Measurements from ENCODE around the gene NDUFA8. TPM values are rescaled to one million over a fixed set of nuclear protein-coding genes. Genes with fewer than 3 reads are reported as not detected.

Gene NDUFA8
- total and polyA plus RNA-seq, 9 of the 15 experiments (the other 6 are each of a cell fraction or from before 2014, with no cell fraction given) = 105 to 212 (median 133) TPM

DNA sequence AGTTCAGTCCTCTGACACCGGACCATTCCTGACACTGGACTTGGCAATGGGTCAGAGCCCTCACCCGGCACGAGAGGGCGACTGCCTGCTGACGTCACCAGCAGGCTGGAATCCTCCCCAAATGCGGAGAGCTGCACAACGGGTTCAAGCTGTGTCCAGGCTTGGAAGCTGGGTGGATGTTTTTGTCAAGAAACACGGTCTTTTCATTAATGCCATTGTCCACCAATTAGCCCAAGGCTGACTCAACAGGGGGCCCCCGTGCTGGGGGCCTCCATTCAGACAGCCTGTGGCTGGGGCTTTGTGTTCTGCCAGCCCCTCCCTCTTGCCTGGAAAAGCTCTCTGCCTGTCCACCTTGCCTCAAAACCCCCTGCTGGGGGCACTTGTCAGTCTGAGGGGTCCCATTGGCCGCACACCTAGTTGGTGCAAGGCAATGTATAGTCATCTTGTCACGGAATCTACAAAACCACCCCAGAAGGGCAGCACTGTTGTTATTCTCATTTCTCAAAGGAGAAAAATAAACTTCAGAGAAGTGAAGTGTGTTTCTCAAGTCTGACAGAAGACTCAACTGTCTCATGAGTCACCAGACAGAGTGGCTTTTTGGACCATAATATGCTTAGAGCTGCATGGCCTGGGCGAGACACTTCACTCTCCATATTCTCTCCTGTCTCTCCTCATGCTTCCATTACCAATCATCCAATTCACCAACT is 24.6 kb downstream of the NDUFA8 start (continued):
- TF ChIP-seq MYNN (IDR thresholded peaks at IDR 0.05) (no peak), MYNN (CRISPR knock-in tag; IDR thresholded peaks at IDR 0.05) (no peak), JUNB (CRISPR knock-in tag; conservative IDR thresholded peaks at IDR 0.05) (no peak), ZNF398 (CRISPR knock-in tag; IDR thresholded peaks at IDR 0.05) (no peak), NFIC (IDR thresholded peaks at IDR 0.05) (no peak), BCL6 (CRISPR knock-in tag; IDR thresholded peaks at IDR 0.05) (no peak), JUN (IDR thresholded peaks at IDR 0.05; ENCODE audit: borderline replicate concordance, low read depth, low read length) (no peak), JUN (CRISPR knock-in tag; IDR thresholded peaks at IDR 0.05; ENCODE audit: borderline replicate concordance) (no peak), ZNF717 (CRISPR knock-in tag; IDR thresholded peaks at IDR 0.05) (no peak), PHF20 (IDR thresholded peaks at IDR 0.05; ENCODE audit: partially characterized antibody) (no peak), ATF3 (IDR thresholded peaks at IDR 0.05) (peak; percentile 61), ATF3 (CRISPR knock-in tag; conservative IDR thresholded peaks at IDR 0.05) (no peak), ZNF165 (CRISPR knock-in tag; IDR thresholded peaks at IDR 0.05; ENCODE audit: borderline replicate concordance) (no peak), KLF13 (tag; IDR thresholded peaks at IDR 0.05; ENCODE audit: borderline replicate concordance, low read depth) (no peak), ZC3H8 (IDR thresholded peaks at IDR 0.05) (no peak)
- TF ChIP-seq, protein P1, sequence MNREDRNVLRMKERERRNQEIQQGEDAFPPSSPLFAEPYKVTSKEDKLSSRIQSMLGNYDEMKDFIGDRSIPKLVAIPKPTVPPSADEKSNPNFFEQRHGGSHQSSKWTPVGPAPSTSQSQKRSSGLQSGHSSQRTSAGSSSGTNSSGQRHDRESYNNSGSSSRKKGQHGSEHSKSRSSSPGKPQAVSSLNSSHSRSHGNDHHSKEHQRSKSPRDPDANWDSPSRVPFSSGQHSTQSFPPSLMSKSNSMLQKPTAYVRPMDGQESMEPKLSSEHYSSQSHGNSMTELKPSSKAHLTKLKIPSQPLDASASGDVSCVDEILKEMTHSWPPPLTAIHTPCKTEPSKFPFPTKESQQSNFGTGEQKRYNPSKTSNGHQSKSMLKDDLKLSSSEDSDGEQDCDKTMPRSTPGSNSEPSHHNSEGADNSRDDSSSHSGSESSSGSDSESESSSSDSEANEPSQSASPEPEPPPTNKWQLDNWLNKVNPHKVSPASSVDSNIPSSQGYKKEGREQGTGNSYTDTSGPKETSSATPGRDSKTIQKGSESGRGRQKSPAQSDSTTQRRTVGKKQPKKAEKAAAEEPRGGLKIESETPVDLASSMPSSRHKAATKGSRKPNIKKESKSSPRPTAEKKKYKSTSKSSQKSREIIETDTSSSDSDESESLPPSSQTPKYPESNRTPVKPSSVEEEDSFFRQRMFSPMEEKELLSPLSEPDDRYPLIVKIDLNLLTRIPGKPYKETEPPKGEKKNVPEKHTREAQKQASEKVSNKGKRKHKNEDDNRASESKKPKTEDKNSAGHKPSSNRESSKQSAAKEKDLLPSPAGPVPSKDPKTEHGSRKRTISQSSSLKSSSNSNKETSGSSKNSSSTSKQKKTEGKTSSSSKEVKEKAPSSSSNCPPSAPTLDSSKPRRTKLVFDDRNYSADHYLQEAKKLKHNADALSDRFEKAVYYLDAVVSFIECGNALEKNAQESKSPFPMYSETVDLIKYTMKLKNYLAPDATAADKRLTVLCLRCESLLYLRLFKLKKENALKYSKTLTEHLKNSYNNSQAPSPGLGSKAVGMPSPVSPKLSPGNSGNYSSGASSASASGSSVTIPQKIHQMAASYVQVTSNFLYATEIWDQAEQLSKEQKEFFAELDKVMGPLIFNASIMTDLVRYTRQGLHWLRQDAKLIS (CRISPR knock-in tag; IDR thresholded peaks at IDR 0.05) = no peak
- TF ChIP-seq, protein P2, sequence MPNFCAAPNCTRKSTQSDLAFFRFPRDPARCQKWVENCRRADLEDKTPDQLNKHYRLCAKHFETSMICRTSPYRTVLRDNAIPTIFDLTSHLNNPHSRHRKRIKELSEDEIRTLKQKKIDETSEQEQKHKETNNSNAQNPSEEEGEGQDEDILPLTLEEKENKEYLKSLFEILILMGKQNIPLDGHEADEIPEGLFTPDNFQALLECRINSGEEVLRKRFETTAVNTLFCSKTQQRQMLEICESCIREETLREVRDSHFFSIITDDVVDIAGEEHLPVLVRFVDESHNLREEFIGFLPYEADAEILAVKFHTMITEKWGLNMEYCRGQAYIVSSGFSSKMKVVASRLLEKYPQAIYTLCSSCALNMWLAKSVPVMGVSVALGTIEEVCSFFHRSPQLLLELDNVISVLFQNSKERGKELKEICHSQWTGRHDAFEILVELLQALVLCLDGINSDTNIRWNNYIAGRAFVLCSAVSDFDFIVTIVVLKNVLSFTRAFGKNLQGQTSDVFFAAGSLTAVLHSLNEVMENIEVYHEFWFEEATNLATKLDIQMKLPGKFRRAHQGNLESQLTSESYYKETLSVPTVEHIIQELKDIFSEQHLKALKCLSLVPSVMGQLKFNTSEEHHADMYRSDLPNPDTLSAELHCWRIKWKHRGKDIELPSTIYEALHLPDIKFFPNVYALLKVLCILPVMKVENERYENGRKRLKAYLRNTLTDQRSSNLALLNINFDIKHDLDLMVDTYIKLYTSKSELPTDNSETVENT (CRISPR knock-in tag; IDR thresholded peaks at IDR 0.05) = no peak
- TF ChIP-seq, protein P3, sequence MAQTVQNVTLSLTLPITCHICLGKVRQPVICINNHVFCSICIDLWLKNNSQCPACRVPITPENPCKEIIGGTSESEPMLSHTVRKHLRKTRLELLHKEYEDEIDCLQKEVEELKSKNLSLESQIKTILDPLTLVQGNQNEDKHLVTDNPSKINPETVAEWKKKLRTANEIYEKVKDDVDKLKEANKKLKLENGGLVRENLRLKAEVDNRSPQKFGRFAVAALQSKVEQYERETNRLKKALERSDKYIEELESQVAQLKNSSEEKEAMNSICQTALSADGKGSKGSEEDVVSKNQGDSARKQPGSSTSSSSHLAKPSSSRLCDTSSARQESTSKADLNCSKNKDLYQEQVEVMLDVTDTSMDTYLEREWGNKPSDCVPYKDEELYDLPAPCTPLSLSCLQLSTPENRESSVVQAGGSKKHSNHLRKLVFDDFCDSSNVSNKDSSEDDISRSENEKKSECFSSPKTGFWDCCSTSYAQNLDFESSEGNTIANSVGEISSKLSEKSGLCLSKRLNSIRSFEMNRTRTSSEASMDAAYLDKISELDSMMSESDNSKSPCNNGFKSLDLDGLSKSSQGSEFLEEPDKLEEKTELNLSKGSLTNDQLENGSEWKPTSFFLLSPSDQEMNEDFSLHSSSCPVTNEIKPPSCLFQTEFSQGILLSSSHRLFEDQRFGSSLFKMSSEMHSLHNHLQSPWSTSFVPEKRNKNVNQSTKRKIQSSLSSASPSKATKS (CRISPR knock-in tag; IDR thresholded peaks at IDR 0.05) = no peak

Data from K562 (cell line).